Osteoblast (primary cell): Measurements from ENCODE around the gene ADAM17. TPM values are rescaled to one million over a fixed set of nuclear protein-coding genes. Genes with fewer than 3 reads are reported as not detected.

Source experiments
- DNase-seq: peaks from one replicate; pipeline ENCODE4 v3.0.0; 2011; ENCODE audit warnings: low spot score, mixed read lengths; ENCODE audit not compliant: insufficient read length; ENCODE audit errors: missing footprints
- H2AFZ ChIP-seq: 2 replicates; pipeline ENCODE4 v1.6.0; 2011; ENCODE audit warnings: mild to moderate bottlenecking, low read length
- H3K27ac ChIP-seq: 2 replicates; pipeline ENCODE4 v1.5.1; 2011; ENCODE audit warnings: mild to moderate bottlenecking, low read depth, low read length, moderate library complexity
- H3K27me3 ChIP-seq: 2 replicates; pipeline ENCODE4 v1.6.0; 2012; ENCODE audit warnings: mild to moderate bottlenecking, control low read depth, inconsistent platforms, low read length, moderate library complexity; ENCODE audit not compliant: insufficient read depth
- H3K36me3 ChIP-seq: 2 replicates; pipeline ENCODE4 v1.5.1; 2011; ENCODE audit warnings: mild to moderate bottlenecking, low read length, control low read depth, moderate library complexity; ENCODE audit not compliant: insufficient read depth
- H3K4me1 ChIP-seq: 2 replicates; pipeline ENCODE4 v1.5.1; 2011; ENCODE audit warnings: mild to moderate bottlenecking, low read length, control low read depth, moderate library complexity; ENCODE audit not compliant: insufficient read depth
- H3K4me2 ChIP-seq: 2 replicates; pipeline ENCODE4 v1.6.0; 2011; ENCODE audit warnings: mild to moderate bottlenecking, low read length; ENCODE audit not compliant: insufficient read depth
- H3K4me3 ChIP-seq: fragments of 200-600 bp; sonication (generic); 3 replicates; pipeline ENCODE4 v1.5.1; 2012; ENCODE audit warnings: mild to moderate bottlenecking, low read length, inconsistent platforms; ENCODE audit not compliant: insufficient read depth
- H3K79me2 ChIP-seq: 2 replicates; pipeline ENCODE4 v1.6.0; 2012; ENCODE audit warnings: mild to moderate bottlenecking, low read length, control low read depth, inconsistent platforms; ENCODE audit not compliant: insufficient read depth
- H3K9me3 ChIP-seq: 2 replicates; pipeline ENCODE4 v1.5.1; 2011; ENCODE audit warnings: low read depth, low read length, control low read depth
- H4K20me1 ChIP-seq: 2 replicates; pipeline ENCODE4 v1.6.0; 2012; ENCODE audit warnings: mild to moderate bottlenecking, low read length, control low read depth; ENCODE audit not compliant: insufficient read depth
- CTCF ChIP-seq: IDR thresholded peaks from 2 replicates; pipeline ENCODE4 v1.5.1; 2011; ENCODE audit warnings: mild to moderate bottlenecking, low read depth, low read length, moderate library complexity; ENCODE audit errors: extremely low read depth
- total RNA-seq: library from RNA; depleted of rRNA; stranded (reverse); fragments of >200 nt; gene quantifications from 2 replicates; pipeline ENCODE4 v1.2.3, GENCODE V29; 2012

Gene ADAM17
- total RNA-seq = 53.6 and 69.1 TPM in 2 replicates

- H3K27me3 ChIP-seq = no peaks in the 10 kb centered on the region
- DNase-seq = peak; percentile 96
- peaks cover 61% of the 10 kb centered on the region for H3K79me2 ChIP-seq
- peaks cover 18% of the 10 kb centered on the region for H4K20me1 ChIP-seq
- no peaks in the 10 kb centered on the region for H3K36me3 ChIP-seq
- H3K4me1 ChIP-seq = peaks cover 47% of the 10 kb centered on the region
- H3K9me3 ChIP-seq = no peaks in the 10 kb centered on the region
- H3K4me3 ChIP-seq = peak within 1 kb of the TSS; percentile 99
- peak; percentile 46 for TF ChIP-seq CTCF
- peak within 1 kb of the TSS; percentile 93 for H3K27ac ChIP-seq
- peak within 1 kb of the TSS; percentile 100 for H3K4me2 ChIP-seq
- H2AFZ ChIP-seq = peak within 1 kb of the TSS; percentile 86
These were observed at the start of gene ADAM17 for GRCh38 chr2:9555297-9556120. Gene ADAM17, minus strand, starts transcription at chr2:9555830. Its CDS starts 225 bp downstream, at chr2:9555605.

GRCh38 chr2:9602412-9602811, 46.8 kb upstream of the ADAM17 start:
- Histone ChIP-seq H3K27me3 (no peaks in the 10 kb centered on the region), H3K4me3 (no peak overlapping the region), H3K79me2 (peaks cover 98% of the 10 kb centered on the region), H3K4me1 (no peaks in the 10 kb centered on the region), H4K20me1 (peaks cover 57% of the 10 kb centered on the region), H3K36me3 (peaks cover 29% of the 10 kb centered on the region), H3K4me2 (no peak overlapping the region), H2AFZ (no peak overlapping the region), H3K27ac (no peak overlapping the region), H3K9me3 (peaks cover 10% of the 10 kb centered on the region)
- DNase-seq = no peak
- TF ChIP-seq CTCF = no peak

- DNase-seq = no peak
- Histone ChIP-seq H3K4me1 (peaks cover 7% of the 10 kb centered on the region), H4K20me1 (peaks cover 59% of the 10 kb centered on the region), H3K9me3 (peaks cover 10% of the 10 kb centered on the region), H3K79me2 (peaks cover 98% of the 10 kb centered on the region), H3K4me2 (no peak overlapping the region), H3K4me3 (no peak overlapping the region), H3K27ac (no peak overlapping the region), H3K36me3 (peaks cover 29% of the 10 kb centered on the region), H3K27me3 (no peaks in the 10 kb centered on the region), H2AFZ (no peak overlapping the region)
- TF ChIP-seq CTCF = no peak
These were observed 45.8 kb upstream of the ADAM17 start for GRCh38 chr2:9601397-9601796.

- no peak overlapping the region for H3K27ac ChIP-seq
- H3K9me3 ChIP-seq = peaks cover 10% of the 10 kb centered on the region
- no peaks in the 10 kb centered on the region for H3K27me3 ChIP-seq
- DNase-seq = no peak
- H3K36me3 ChIP-seq = peaks cover 29% of the 10 kb centered on the region
- peaks cover 61% of the 10 kb centered on the region for H4K20me1 ChIP-seq
- H3K4me3 ChIP-seq = no peak overlapping the region
- H3K4me2 ChIP-seq = no peak overlapping the region
- no peak for TF ChIP-seq CTCF
- peaks cover 26% of the 10 kb centered on the region for H3K4me1 ChIP-seq
- H3K79me2 ChIP-seq = peaks cover 87% of the 10 kb centered on the region
- no peak overlapping the region for H2AFZ ChIP-seq
These were observed 43.8 kb upstream of the ADAM17 start for GRCh38 chr2:9599430-9599829.
